Measurements from ENCODE around the gene CRISPLD2. TPM values are rescaled to one million over a fixed set of nuclear protein-coding genes. Genes with fewer than 3 reads are reported as not detected.
A peak's percentile ranks its signal among the peaks of the same experiment; 100 is the strongest.

CRISPLD2 gene
- polyA plus RNA-seq (ENCODE audit: insufficient read length): 6.0 TPM

GRCh38 chr16:84819644-84820304, at the start of gene CRISPLD2:
Gene CRISPLD2, plus strand, starts transcription at chr16:84819985. Its CDS starts 18,511 bp downstream, at chr16:84838496.
- DNase-seq (ENCODE audit: low read depth): no peak

- DNase-seq (ENCODE audit: low read depth): no peak
These were observed 46.5 kb upstream of the CRISPLD2 start for GRCh38 chr16:84773312-84773711.

- DNase-seq (ENCODE audit: low read depth): no peak
These were observed 45.0 kb upstream of the CRISPLD2 start for GRCh38 chr16:84774810-84775209.

DNA sequence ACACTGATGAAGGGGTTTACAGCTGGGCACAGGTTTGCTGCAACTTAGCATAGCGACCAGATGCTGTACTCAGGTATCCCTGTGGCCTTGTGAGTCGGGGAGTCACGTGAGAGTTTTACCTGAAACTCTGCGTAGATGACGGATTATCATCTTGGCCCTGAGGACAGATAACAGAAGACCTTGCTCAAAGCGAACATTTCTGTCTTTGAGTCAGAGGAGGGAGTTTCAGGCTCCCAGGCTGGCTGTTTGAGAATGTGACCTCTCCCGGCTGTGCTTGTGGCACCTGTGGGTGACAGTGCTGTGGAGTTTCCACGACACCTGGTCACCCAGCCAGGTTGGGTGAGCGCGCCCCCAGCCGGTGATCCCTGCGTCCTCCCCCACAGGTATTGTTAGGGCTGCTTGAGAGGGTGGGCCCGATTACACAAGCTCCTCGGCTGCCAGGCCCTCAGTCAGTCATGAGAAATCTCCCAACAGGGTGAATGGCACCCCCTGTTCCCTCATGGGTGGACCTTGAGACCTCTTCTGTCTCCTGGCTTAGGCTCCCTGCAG, 44.4 kb upstream of the CRISPLD2 start:
- no peak for DNase-seq (ENCODE audit: low read depth)

DNA sequence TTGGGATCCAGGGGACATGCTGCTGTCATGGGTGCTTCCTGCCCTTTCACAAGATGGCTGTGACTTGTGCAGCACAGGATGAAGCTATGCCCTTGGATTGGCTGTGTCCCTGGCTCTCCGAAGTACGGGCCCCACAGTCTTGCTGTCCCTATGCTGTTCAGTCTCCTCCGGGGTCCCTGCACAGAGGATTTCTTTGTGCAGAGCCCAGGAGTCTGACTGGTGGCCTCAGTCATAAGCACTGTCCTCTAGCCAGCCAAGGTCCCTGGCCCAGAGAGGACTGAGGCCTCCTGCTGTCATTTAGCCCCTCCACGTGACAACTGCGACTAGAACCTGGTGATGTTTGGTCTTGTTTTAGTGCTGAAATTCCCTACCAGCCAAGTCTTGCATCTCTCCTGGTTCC, 42.4 kb upstream of the CRISPLD2 start:
- no peak for DNase-seq (ENCODE audit: low read depth)

- DNase-seq (ENCODE audit: low read depth): no peak
These were observed 41.1 kb upstream of the CRISPLD2 start for GRCh38 chr16:84778720-84779119.

DNA sequence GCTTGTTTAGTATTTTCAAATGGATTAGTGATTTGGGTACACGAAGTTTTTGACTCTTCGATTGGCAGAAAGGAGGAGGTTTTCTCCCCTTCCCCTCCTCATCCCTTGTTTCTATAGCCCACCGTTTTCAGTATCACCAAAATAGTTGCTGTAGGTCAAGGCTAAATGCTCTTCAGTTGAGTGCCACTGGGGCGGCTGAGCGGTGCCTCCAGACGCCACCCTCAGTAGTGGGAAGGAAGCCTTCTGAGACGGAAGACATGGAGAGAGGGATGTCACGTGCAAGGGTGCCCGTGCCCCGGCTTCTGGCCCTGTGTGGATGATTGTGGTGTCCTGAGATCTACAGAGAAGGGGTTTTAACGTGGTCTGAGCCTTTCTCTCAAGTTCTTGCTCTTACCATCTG, 39.7 kb upstream of the CRISPLD2 start:
- no peak for DNase-seq (ENCODE audit: low read depth)

GRCh38 chr16:84780544-84781376, 39.0 kb upstream of the CRISPLD2 start:
- DNase-seq (ENCODE audit: low read depth): no peak

- no peak for DNase-seq (ENCODE audit: low read depth)
These were observed 36.9 kb upstream of the CRISPLD2 start for GRCh38 chr16:84782846-84783245.

GRCh38 chr16:84785843-84786581, 33.8 kb upstream of the CRISPLD2 start:
- no peak for DNase-seq (ENCODE audit: low read depth)

GRCh38 chr16:84786605-84787262, 33.1 kb upstream of the CRISPLD2 start:
- no peak for DNase-seq (ENCODE audit: low read depth)

GRCh38 chr16:84787263-84787622, 32.5 kb upstream of the CRISPLD2 start:
- DNase-seq (ENCODE audit: low read depth): no peak

DNA sequence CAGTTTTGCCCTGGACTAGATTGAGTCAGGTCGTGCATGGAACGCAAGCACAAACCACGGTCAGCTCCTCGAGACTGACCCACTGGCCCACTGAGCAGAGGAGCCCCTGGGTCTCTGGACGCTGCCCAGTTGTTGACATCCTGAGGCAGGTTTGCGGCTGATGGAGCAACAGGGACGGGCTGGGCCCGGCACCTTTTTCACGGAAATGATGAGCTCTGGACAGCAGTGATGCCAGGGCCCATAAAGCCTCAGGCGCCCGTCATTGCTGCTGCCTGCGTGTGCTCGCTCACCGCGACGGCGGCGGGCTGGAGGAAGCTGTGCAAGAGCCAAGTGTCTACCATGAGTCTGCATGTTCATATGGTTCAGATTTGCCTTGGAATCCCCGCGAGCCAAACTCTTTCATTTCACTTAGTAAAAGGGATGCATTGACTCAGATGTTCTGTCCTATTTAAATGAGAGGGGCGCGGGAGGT, 30.8 kb upstream of the CRISPLD2 start:
- DNase-seq (ENCODE audit: low read depth): no peak

DNA sequence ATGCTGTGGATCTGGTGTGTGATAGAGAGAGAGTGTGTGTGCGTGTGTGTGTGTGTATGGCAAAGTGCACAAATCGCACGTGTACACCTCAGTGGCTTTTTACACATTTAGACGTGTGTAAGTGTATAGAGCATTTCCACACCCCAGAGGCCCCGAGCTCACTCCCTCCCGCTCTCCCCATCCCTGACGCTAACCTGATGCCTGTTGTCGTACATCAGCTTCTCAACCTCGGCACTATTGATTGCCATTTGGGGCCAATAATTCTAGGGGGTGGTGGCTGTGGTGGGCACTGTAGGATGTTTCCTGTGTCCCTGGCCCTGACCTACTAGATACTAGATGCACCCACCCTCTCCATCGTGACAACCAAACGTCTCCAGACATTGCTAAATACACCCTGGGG, 30.4 kb upstream of the CRISPLD2 start:
- no peak for DNase-seq (ENCODE audit: low read depth)

- DNase-seq (ENCODE audit: low read depth): no peak
These were observed 29.5 kb upstream of the CRISPLD2 start for GRCh38 chr16:84790301-84790700.

GRCh38 chr16:84791088-84791487, 28.7 kb upstream of the CRISPLD2 start:
- no peak for DNase-seq (ENCODE audit: low read depth)

GRCh38 chr16:84791501-84791900, 28.3 kb upstream of the CRISPLD2 start:
- no peak for DNase-seq (ENCODE audit: low read depth)

GRCh38 chr16:84794186-84794585, 25.6 kb upstream of the CRISPLD2 start:
- no peak for DNase-seq (ENCODE audit: low read depth)

DNA sequence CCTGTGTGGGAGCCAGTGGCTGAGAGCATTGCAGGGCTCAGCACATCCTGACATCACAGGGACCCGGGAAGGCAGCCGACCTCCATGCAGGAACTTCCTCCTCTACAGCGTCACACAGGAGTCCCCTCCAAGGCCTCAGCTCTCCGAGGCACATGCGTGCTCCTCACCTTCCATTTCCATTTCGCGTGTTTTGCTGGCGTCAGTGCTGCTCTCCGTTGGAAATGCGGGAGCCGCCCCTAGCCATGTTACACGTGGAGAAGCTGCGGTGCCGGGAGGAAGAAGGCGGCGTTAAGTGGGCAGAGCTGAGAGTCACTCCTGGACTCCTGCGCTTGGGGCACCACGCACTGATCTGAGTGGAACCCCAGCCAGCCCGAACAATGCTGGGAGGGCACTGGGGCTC, 25.2 kb upstream of the CRISPLD2 start:
- no peak for DNase-seq (ENCODE audit: low read depth)

GRCh38 chr16:84795329-84796053, 24.3 kb upstream of the CRISPLD2 start:
- peak; percentile 82 for DNase-seq (ENCODE audit: low read depth)

Data from forelimb muscle (tissue), 1 donor.